HG03045 (cell line): ENCODE results near the gene CDCP2.

Source experiments
- ATAC-seq: cut with Tn5 transposase; IDR thresholded peaks from one replicate; pipeline ENCODE4 v1.9.1; 2021; ENCODE audit warnings: mild to moderate bottlenecking, moderate library complexity; ENCODE audit not compliant: unreplicated experiment

CDCP2 gene

GRCh38 chr1:54137534-54138061, 15.2 kb downstream of the CDCP2 start:
- no peak for ATAC-seq

- no peak for ATAC-seq
Observed at GRCh38 chr1:54136963-54137533, 15.8 kb downstream of the CDCP2 start.

GRCh38 chr1:54136269-54136896, 16.4 kb downstream of the CDCP2 start:
- no peak for ATAC-seq

- no peak for ATAC-seq
Observed at GRCh38 chr1:54135436-54136120, 17.2 kb downstream of the CDCP2 start.

- no peak for ATAC-seq
Observed at GRCh38 chr1:54134295-54134694, 18.5 kb downstream of the CDCP2 start.

GRCh38 chr1:54132495-54132894, 20.3 kb downstream of the CDCP2 start:
- no peak for ATAC-seq

- ATAC-seq, result no peak
Observed at GRCh38 chr1:54131419-54131818, 21.4 kb downstream of the CDCP2 start.

- ATAC-seq, result no peak
Observed at GRCh38 chr1:54129858-54130257, 22.9 kb downstream of the CDCP2 start.

GRCh38 chr1:54127594-54128300, 25.1 kb downstream of the CDCP2 start:
- ATAC-seq, result no peak

GRCh38 chr1:54126271-54126815, 26.5 kb downstream of the CDCP2 start:
- no peak for ATAC-seq

- ATAC-seq, result no peak
Observed at GRCh38 chr1:54125386-54126070, 27.3 kb downstream of the CDCP2 start.

GRCh38 chr1:54124906-54125305, 27.9 kb downstream of the CDCP2 start:
- ATAC-seq, result no peak

GRCh38 chr1:54124472-54124871, 28.3 kb downstream of the CDCP2 start:
- no peak for ATAC-seq

- ATAC-seq, result no peak
Observed at GRCh38 chr1:54122992-54123391, 29.8 kb downstream of the CDCP2 start.

GRCh38 chr1:54122135-54122751, 30.6 kb downstream of the CDCP2 start:
- ATAC-seq, result no peak

- no peak for ATAC-seq
Observed at GRCh38 chr1:54121482-54122134, 31.2 kb downstream of the CDCP2 start.

- ATAC-seq, result no peak
Observed at GRCh38 chr1:54120698-54121481, 31.9 kb downstream of the CDCP2 start.

GRCh38 chr1:54120018-54120697, 32.6 kb downstream of the CDCP2 start:
- no peak for ATAC-seq
